GM18858 (cell line): ENCODE measurements around the gene FOXF1.

Experiments used
- ATAC-seq: cut with Tn5 transposase; IDR thresholded peaks from one replicate; pipeline ENCODE4 v1.9.1; 2021; ENCODE audit not compliant: unreplicated experiment

Gene FOXF1

DNA sequence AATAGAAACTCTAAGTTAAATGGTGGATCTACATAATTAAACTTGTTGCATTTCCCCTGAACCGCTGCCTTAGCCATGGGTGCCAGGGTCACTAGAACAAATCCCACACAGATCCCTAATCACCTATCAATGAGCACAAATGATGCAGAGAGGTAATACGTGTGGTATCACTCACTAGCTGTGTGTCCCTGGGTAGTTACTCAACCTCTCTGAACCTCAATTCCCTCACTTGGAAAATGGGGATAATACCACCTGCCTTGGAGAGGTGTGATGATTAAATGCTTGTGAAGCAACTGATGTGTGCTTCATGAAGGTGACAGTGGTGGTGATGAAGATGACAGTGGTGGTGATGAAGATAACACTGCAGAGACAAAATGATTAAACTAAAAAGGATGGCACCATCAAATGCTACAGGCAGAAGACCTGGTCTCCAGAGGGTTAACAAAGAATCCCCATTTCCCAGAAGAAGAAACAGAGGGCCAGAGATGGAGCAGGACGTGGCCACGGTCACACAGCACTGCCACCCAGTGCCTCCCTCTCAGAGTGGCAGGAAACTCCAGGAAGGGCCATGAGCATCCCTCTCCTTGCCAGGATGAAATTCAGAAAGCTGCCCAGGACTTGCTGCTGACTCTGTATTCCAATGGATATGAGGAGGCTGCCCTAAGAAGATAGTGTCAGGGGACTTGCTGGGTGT, 17.9 kb upstream of the FOXF1 start:
- no peak for ATAC-seq

DNA sequence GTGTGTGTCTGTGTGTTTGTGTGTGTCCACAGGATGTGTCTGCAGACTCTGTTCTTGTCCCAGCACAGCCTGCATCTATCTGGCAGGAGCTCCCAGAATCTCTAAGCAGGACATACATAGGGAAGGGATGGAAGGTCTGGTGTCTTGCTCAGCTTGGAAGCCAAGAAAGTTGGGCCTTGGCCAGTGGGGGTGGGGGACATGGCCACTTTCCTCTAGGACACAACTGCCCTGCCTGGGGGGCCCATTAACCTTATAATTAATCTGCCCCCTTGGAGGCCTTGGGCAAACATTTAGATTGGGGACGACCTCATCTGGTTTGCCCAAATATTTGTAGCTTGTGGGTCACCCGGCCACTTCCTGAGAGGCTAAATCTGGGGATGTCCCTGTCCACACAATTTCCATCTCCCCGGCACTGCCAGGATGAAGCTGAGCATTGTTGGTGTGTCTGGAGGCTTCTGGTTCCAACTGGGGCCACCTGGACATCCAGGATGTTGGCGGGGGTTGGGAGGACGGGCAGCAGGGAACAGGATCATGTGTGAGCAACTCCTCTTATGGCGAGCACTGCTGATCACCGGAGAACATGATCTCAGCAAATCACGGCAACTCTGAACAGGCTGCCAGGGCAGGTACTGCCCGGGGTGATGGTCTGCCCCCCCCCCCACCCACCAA, 17.2 kb upstream of the FOXF1 start:
- ATAC-seq: no peak

DNA sequence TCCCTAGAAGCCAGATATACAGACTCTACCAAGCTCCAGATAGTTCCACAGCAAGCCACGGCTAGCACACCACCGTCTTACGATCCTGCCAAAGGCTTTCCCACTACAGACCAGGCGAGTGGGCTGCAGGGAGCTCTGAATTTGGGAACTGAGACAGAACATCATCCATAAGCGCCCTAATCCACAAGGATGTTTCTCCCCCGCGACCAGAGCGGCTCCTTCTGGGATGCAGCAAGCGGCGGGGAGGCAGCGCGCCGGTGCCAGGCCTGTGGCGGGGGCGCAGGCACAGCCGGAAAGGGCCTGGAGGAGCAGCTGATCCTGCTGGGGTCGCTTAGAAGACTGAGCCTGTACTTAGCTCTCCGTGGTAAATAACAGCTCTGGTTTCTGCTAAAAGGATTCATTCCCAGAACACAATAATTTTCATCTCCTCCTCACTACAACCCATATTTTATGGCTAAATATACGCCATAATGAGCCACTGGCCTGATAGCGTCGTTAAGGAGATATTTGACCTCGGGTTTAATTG, 16.2 kb upstream of the FOXF1 start:
- no peak for ATAC-seq

DNA sequence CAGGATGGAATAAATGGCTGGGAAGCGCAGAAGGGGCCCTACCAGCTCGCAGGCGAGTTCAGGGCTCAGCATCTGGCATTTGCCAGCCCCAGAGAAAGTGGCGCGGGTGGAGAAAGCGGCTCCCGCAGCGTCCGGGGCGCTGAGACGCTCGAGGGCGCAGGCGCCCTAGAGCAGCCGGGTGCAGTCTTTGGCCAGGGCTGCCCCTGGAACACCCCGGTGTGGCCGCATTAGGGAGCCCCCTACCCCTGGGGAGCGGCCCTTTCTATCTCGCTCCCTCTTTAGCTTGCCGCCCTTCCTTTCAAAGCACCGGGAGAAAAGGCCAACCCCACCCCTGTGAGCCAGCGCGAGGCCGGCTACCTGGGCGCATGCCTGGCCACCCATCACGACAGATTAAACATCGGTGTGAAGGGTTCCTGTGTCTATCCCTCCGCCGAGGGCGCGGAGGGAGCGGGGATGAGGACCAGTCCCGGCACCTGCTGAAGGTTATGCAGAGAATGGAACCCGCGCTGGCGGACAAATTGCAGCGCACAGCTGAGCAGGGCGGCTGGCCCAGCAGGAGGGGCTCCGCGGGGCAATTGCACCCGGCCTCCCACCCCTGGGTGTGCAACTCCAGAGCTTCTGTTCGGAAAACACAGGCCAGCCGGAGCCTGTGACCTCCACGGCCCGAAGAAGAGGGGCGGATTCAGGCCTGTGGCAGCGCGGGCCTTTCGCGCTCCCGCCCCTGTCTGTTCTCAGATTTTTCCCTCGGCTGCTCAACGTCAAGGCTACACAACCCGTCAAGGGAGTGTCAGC, 15.6 kb upstream of the FOXF1 start:
- ATAC-seq: no peak

DNA sequence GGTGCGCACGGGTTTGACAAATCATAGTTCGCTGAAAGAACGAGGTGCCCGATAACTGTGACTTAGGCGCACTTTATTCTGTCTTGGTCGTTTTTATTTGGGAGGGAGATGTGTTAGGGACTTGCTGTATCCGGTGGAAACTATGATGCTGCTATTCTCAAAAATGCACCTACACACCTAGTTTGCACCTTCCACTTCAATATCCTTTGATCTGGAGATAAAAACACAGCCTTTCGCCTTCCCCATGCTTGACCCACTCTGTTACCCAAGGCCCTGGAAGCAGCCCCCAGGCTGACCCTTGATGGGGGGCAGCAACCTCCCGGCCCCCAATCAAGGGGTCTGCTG, 15.0 kb upstream of the FOXF1 start:
- no peak for ATAC-seq

DNA sequence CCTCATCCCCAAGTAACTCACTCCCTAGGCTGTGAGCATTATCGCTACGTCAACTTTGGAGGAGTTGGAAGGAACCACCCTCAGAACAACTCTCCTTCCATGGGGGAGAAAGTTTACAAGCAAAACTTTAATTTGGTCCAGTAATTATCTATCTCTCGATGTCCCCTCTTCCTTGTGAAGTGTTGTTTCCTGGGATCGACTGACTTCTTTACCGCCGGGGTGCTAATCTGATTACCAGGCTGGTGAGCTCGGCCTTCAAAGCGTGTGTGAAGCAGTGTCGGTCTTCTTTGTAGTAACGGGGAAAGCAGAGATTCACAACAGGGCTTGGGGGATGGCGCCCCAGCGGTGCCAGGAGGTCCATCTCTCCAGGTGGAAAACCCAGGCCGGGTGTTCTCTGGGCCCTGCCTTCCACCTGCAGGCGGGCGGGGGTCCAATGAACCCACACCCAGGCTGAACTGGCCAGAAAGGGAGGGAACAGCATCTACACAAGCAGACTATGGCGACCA, 14.5 kb upstream of the FOXF1 start:
- no peak for ATAC-seq

DNA sequence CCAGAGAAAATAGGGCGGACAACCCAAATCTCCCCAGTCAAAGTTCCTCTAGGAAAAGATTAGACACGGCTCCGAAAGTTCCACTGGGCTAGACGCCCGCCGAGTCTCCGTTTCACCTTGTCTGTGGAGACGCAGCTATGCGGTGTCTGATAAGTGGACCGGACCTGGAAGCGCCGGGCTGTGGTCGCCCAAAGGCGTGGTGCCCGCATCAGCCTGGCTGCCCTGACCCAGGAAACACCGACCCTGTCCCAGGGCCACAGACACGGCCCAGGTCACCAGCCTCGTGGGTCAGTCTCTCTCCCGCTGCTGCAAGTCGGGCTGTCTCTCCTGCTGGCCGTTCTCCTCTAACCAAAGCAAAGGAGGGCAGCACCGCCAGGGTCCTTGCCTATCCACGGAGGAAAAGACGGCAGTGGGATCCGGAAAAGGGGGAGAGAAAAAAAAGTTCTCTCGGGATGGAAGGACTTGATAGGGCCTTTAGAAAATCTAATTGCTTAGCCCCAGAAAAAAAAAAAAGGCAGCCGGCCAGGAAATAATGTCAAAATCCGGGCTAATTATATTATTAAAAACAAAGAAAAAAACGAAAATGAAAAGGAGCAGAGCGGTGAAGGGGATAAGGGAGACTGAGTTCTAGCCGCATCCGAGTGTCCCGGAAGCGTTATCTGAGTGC, 13.9 kb upstream of the FOXF1 start:
- no peak for ATAC-seq

DNA sequence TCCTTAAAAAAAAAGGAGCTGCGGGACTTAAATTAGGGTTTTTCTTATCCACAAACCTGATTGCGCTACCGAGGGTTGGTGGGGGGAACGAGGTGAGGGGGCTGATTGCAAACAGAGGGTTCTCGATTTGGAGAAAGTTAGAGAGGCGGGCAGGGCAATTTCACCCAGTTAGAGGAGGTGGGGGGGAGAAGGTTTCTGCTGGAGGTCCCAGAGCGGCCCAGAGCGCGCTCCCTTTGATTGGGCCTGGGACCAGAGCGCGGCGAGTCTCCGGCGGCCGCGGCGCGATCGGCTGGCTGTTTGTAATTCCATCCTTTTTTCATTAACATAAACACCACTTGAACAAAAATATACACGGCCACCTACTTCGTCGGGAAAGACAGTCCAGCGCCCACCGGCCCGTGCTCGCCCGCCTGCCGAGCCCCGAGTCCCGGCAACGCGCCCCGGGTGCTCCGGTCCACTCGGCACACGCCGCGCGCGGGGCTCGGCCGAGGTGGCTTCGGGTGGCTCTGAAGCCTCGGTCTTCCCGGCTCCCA, 13.3 kb upstream of the FOXF1 start:
- no peak for ATAC-seq

DNA sequence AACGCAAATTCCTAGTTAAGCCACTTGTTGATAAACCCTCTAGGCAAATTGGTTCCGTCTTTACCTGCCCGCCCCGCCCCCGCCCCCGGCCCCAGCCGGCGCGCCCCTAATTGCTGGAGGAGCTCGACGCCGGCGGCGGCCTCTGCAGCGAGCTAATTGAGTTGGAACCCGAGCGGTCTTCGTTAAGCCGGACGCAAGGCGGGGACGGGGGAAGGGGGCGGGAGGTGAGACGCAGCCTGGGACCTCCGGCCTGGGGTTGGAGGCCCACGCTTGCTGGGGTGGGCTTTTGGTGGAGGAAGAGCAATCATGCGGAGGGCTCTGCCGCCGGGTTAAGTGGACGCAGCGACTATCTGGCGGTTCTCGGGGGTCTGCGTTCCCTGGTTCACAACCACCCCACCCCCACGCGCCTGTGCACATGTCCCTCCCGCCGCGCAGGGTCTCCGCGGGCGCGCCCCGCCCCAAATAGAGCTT, 12.7 kb upstream of the FOXF1 start:
- no peak for ATAC-seq

DNA sequence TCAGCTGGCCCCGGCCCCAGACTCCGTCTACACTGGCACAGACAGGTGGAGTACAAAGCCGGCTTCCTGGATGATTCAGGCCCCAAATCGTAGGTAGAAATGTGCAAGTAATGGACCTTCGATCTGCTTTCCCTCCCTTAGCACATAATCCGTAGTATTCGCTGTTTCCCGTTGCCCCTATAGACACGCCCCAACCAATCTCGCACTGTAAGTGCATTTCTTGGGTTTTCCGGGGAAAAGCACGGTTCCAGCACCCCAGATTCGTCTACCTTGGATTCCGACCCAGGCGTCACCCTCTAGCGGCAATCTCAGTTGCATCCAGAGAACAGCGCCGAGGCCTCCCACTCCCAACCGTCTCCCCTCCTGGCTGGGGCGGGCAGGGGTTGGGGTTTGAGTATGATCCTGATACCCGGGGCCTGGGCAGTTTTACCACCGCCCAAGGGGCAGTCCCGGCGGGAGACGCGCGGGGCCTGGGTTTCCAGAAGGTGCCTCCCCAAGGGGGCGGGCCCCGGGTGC, 12.1 kb upstream of the FOXF1 start:
- no peak for ATAC-seq

DNA sequence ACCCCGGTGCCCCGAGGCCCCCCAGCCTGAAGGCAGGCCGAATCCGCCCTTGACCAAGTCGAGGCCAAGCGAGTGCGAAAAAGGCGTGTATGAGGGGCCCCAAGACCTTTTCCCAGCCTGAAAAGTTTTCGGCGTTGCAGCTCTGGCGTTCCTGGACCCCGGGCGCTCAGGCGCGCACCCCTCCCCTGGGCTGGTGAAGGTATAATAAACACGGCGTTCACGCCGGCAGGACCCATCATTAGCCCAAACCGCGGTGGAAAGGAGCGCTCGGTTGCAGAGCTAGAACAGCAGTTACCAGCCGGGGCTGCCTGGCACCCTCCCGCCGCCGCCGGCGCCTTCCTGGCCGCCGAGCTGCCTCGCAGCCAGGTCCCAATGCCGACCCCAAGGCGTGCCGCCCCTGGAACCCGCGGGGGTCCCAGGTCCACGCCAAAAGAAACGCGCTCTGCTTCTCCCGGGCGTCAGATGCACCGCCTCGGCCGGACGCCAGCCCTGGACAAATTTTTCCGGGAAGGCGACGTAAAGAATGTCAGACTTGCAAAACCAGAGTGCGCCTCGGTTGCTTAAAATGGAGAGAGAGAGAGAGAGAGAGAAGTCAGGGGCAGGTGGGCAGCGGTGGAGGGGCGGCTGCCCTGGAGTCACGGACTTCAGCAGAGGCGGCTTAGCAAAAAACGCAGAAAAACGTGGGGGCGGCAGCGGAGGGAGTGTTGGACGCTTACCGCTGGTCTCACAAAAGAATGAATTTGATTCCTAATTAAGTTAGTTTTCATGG, 11.5 kb upstream of the FOXF1 start:
- ATAC-seq: no peak

DNA sequence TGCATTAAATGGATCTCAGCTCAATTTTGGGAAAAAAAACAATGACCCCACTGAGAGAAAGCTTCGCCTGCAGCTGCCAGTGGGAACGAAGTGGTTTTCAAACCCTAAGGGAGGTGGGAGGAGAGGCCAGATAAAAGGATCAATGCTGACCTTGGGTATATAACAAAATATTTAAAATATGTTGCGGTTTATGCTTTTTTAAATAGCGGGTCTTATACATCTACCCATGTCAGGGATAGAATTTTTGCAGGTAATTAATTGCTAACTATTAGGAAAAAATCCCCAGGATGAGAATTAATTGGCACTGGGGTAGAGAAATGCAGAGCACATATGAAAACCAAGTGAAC, 10.9 kb upstream of the FOXF1 start:
- ATAC-seq: no peak

DNA sequence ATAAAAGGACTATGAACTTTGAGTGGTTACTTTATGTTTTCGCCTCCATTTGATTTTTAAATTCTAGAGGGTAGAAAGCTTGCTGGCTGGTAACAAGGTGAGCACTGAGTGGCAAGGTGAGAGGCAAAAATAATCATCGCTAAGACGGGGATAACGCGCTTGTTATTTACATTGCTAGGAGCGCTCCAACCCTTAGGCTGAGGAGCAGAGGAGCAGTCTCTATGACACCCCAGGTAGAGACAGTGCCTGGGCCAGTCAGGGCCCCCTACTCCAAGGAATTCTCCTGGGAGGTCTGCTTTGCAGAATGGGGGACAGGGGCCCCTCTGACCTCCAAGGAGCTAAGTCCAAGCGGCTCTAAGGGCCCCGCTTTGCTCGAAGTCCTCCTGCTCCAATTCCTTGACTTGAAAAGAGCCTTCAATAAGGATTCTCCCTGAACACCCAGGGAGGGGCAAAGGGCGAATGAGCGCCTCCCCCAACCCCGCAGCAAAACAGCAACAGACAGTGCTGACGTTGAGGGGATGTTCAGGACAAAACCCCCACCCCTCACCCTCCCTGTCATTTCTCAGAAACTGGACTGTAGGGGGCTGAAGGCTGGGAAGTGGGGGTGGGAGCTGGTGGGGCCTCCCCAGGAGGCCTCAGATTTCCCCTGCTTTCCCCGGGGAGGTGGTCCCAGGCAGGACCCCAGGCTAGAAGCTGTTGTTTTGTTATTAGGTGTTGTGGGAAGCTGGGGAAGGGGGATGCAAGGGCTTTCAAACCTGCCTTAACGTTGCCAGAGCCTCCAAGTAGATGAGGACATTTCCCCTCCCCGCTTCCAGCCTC, 10.2 kb upstream of the FOXF1 start:
- no peak for ATAC-seq

DNA sequence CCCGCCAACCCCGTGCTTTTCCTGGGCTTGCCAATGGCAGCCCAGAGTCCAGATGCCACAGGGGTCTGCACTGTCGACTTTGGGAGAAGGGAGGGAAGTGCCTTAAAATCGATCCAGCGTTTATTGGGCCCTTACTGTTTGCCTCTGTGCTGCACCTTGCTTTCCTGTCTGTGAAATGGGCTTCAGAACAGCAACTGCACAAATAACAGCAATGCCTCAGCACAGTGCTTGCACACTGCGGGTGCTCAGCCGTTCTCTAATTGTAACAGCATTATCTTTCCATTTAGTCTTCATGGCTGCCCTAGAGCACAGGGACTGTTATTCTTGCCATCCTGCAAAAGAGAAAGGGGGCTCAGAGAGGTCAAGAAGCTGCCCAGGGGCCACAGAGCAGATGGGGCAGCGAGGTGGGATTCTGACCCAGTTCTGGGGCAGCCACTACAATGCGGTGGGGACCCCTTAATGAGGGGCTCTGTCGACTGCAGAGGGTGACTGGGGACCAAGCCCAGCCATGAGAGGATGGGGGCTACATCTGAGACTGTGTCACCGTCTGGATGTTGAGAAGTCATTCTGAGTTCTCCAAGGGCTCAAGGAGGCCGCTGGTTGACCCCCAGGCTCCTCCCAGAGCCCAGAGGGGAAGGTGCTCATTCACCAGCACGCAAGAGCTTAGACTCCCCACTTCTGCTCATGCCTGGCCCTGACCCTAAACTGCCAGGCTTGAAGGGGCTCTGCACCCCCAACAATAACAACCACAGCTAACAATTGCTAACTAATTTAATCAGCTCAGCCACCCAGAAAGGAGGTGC, 9.4 kb upstream of the FOXF1 start:
- ATAC-seq: no peak

DNA sequence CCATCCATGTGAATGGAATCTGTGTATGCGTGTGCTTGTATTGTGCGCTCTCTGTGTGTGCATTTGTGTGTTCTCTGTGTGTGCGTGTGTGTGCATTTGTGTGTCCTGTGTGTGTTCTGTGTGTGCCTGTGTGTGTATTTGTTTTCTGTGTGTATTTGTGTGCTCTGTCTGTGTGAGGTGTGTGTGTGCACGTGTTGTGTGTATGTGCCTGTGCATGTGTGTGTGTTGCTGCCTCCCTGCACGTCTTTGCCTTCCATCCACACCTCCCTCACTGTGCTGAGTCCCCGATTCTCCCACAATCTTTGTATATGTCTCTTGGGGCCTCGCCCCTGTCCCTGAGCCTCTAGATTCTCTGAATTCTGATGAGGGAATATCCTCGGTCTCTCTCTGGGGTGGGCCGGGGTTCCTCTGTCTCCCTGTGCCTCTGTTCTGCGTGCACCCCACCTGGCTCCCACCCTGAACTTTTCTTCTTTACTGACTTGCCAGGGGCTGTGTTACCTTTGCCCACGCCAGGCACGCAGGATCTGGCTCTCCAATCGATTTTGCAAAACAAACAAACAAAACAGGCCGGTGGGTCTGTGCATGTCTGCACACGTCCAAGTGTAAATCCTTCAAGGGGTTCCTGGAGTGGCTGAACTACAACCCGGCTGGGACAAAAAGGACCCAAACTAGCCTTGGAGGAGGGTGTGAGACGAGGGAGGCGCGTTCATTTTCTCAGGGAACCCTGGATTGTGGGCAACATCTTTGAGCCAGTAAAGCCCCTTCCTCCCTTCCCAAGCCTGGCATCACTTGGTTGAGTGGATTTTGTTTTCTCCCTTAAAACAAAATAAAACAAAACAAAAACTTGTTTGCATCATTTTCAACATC, 8.1 kb upstream of the FOXF1 start:
- no peak for ATAC-seq

DNA sequence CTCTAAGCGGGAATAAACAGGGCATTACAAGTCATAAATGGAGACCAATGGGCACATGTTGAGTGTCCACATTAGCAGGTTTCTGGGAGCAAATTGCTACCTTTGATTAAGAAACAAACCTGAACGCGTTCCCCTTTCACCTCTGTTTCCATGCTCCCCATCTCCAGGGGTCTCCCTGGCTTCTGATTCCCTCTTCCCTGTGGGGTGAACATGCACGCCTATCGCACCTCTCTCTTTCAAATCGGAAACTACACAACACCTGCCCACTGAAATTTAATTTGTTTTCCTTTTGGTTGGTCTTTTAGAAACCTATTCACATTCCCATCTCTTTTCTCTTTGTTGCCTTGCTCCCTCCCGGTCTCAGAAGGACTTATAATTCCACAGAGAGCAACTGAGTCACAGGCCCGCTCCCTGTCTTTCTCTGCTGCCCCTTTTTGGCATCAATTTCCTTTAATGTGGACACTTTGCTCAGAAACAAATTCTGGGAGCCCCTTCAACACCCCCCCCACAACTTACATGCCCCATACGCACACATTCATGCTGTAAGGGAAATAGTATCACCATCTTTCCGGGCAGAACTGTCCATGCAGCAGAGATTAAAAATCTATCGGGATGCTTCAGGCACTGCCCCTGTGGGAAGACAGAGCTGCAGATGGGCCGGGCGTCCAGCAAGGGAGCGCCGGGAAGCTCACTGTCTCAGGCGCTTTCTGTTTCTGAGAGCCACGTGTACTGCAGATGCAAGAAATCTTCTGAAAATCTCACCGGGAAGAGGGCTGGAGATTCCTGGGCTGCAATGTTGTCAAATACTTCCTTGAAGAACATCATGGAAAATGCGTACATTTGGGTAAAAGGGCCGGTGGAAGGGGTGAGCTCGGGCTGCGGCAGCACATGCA, 7.2 kb upstream of the FOXF1 start:
- no peak for ATAC-seq
